Femur (tissue), 1 donor: Measurements from ENCODE around the gene NFATC4.
A peak's percentile ranks its signal among the peaks of the same experiment; 100 is the strongest.
"Not testable (repeated sequence)": the region's sequence is repeated elsewhere in the genome, so short reads cannot be mapped to it uniquely, and the experiment has no call there.

Experiments used
- DNase-seq: peaks from one replicate; pipeline ENCODE4 v3.0.0-alpha.2; 2017

Gene NFATC4

GRCh38 chr14:24368562-24369252 is 723 bp downstream of the NFATC4 start:
- peak; percentile 93 for DNase-seq

DNA sequence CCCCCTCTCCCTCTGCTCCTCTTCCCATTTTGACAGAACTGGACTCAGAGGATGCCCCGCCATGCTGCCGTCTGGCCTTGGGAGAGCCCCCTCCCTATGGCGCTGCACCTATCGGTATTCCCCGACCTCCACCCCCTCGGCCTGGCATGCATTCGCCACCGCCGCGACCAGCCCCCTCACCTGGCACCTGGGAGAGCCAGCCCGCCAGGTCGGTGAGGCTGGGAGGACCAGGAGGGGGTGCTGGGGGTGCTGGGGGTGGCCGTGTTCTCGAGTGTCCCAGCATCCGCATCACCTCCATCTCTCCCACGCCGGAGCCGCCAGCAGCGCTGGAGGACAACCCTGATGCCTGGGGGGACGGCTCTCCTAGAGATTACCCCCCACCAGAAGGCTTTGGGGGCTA is 1.5 kb downstream of the NFATC4 start:
- peak; percentile 49 for DNase-seq

DNA sequence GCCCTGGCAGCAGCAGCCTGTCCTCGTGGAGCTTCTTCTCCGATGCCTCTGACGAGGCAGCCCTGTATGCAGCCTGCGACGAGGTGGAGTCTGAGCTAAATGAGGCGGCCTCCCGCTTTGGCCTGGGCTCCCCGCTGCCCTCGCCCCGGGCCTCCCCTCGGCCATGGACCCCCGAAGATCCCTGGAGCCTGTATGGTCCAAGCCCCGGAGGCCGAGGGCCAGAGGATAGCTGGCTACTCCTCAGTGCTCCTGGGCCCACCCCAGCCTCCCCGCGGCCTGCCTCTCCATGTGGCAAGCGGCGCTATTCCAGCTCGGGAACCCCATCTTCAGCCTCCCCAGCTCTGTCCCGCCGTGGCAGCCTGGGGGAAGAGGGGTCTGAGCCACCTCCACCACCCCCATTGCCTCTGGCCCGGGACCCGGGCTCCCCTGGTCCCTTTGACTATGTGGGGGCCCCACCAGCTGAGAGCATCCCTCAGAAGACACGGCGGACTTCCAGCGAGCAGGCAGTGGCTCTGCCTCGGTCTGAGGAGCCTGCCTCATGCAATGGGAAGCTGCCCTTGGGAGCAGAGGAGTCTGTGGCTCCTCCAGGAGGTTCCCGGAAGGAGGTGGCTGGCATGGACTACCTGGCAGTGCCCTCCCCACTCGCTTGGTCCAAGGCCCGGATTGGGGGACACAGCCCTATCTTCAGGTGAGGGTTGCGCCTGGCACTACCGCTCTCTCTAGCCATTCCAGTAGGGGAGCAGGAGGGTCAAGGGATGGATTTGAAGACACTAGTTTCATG is 2.1 kb downstream of the NFATC4 start:
- no peak for DNase-seq

- peak; percentile 64 for DNase-seq
Measured at GRCh38 chr14:24370748-24371147, 2.8 kb downstream of the NFATC4 start.

DNA sequence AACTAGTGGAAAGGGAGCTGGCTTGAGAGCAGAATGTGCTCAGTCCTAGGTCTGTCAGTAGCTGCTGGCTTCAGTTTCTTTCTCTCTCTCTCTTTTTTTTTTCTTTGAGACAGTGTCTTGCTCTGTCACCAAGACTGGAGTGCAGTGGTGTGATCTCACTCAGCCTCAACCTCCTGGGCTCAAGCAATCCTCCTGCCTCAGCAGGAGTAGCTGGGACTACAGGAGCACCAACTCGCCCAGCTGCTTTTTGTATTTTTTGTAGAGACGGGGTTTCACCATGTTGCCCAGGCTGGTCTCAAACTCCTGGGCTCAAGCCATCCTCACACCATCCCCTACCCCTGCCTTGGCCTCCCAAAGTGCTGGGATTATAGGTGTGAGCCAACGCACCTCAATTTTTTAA is 3.6 kb downstream of the NFATC4 start:
- not testable (repeated sequence) for DNase-seq

DNA sequence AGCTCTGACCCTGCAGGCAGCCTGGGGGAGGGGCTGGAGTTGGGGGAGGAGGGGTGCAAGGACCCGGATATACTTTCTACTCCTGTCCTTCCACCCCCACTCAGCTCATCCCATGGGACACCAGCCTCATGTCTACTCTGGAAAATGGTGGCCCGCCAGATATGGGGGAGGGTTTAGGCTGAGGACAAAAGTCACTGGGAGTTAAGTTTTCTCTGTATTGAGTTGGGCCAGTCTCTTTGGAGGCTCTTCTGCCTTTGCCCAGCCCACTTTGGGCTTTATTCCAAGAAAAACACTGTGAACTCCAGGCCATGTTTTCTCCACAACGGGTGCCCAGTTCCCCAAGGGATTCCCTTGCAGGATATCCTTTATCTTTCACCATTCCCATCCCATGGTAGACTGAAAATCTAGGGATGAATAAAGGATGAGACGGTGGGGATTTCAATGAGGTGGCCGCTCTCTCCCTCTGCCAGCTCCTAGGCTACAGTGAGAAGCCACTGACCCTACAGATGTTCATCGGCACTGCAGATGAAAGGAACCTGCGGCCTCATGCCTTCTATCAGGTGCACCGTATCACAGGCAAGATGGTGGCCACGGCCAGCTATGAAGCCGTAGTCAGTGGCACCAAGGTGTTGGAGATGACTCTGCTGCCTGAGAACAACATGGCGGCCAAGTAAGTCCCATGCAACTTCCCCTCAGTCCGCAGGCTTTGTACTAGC is 4.9 kb downstream of the NFATC4 start:
- DNase-seq, result no peak

GRCh38 chr14:24376448-24377070 is 8.6 kb downstream of the NFATC4 start:
- no peak for DNase-seq

- DNase-seq, result no peak
Measured at GRCh38 chr14:24377126-24377525, 9.1 kb downstream of the NFATC4 start.

DNA sequence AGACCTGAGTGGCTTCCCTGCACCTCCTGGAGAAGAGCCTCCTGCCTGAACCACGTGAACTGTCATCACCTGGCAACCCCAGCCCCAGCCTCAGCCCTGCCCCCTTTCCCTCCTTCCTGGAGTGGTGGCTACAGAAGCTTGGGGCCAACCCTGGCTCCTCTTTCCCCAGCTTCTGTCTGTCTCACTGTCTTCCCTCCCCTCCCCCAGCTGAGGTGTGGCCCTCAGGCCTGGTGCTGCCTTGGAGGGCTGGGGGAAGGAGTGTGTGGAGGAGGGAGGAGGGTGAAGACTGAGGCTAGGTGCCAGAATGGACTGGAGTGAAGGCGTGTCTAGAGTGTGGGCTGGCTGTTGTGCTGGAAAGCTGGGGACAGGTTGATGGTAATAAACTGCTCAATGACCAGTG is 9.7 kb downstream of the NFATC4 start:
- DNase-seq, result no peak

DNA sequence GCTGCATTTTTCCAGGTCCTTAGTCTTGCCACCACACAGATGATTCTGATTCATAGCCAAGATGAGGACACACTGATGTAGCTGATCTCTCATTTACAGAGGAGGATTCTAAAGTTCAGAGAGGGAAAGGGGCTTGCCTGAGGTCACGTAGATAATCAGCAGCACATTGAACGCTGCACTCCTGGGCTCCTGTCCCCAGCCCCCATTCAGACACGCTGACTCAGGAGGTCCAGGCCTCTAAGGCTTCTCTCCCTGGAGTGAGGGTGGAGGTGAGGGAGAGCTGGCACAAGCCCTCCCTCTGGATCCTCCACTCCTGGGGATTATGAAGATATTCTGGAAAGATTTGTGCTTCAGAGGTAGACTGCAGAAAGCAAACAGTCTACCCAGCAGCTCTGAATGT is 10.3 kb downstream of the NFATC4 start:
- DNase-seq, result no peak

GRCh38 chr14:24378981-24379906 is 11.3 kb downstream of the NFATC4 start:
- DNase-seq, result no peak

- no peak for DNase-seq
Measured at GRCh38 chr14:24379907-24380730, 12.1 kb downstream of the NFATC4 start.

DNA sequence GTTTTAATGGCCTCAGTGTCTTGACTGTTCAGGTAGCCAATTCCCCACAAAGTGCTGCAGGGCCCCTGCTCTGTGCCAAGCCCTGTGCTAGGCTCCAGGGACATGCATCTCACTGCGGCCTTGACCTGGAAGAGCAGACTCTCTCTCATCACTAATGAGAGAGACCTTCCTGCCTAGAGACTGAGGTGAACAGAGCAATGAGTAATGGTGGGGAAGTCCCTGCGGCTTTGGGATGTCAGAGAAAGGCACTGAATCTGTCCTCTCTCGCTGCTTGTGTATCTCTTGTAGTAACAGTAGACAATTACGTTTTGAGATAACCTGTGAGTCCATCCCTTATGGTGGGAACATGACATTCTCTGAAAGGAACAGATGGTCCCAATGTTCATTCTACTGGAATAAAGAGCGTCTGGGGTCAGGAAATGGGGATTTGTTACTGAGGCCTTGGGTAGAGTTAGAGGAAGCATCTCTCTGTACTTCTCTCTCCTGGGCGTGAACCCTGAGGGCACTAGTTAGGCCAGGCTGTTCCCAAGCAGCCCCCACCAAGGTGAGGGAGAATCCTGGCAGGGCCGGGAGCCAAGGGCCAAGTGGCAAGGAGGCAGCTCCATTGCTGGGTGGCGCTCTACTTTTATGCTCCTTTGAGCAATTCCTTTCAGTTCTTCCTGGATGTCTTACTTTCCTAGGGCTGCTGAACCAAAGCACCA is 13.5 kb downstream of the NFATC4 start:
- DNase-seq, result no peak

- DNase-seq, result no peak
Measured at GRCh38 chr14:24382064-24382371, 14.0 kb downstream of the NFATC4 start.

DNA sequence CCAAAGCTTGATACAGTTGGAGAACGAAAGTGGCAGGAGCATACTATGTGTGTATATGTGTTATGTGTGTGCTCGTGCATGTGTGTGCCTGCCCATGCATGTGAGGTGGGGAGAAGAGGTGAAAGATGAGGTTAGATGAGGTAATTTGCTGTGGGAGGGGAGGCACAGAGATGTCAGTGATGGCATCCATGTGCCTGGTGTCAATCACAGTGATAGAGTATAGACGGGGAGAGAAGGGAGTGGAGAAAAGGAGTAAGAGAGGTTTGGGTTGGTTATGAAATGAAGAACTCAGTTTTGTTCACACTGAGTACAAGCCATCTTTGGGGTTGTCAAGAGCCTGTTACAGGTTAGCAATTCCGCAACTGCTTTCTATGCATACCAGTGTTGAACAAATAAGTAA is 16.2 kb downstream of the NFATC4 start:
- DNase-seq, result no peak

DNA sequence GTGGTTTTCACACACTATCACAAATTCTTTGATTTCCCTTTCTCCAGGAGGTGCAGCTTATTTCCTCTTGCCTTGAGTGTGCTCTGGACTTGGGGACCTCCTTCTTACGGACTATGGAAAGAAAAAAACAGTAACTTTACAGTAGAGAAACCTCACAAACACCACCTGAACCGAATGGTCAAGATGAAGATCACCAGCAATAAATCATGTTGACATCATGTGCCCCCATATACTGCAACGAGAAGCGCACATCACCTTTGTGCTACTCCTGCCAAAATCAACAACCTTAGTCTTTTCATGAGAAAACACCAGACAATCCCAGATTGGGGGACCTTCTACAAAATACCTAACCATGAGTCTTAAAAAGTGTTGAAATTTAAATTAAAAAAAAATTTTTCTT is 17.5 kb downstream of the NFATC4 start:
- DNase-seq, result no peak

DNA sequence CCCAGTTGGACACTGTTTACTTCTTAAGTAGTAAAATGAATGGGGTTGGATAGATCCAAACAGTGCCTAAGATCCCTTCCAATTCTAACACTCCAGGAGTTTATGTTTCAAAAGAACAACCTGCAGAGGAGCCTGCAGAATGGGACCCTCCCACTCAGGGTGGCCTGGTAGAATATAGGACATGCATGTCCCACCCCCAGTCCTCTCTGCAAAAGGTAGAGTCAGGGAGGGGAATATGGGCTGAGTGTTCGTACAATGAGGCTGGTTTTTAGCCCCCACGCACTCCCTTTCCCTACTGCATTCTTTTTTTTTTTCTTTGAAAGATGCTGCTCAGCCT is 19.0 kb downstream of the NFATC4 start:
- DNase-seq, result peak; percentile 10

DNA sequence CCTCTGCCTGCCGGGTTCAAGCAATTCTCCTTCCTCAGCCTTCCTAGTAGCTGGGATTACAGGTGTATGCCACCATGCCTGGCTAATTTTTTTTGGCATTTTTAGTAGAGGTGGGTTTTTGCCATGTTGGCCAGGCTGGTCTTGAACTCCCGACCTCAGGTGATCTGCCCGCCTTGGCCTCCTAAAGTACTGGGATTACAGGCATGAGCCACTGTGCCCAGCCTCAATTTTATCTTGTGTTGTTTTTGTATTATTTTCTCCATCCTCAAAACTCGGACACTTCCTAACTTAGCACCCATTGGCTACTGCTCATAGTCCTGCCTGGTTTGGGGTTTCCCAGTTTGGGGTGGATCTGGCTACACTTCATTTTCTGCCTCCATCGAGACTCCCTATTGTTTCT is 19.6 kb downstream of the NFATC4 start:
- DNase-seq, result peak; percentile 1

DNA sequence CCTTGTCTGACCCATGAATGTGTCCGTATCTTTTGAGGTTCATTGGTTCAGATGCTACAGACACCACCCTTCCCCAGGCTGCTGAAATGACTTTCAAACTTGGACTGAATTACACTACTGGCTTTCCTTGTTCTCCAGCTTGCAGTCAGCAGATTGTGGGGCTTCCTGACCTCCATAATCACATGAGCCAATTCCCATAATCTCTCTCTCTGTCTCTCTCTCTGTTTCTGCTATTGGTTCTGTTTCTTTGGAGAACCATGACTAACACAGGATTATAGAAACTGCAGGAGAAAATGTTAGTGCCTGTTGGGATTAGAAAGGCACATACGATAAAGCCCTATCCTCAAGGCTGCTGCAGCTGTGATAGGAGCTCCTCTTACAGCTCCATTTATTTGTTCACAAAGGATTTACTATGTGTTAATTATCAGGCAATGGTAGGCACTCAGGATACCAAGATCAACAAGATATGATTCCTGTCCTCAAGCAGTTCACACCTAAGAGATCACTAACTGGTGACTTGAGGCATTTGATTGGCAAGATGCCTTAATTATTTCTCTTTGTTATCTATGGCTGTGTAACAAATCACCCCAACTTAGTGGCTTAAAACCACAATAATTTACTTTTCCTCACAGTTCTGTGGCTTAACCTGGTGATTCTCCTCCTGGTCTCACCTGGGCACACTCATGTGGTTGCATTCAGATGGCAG is 20.6 kb downstream of the NFATC4 start:
- no peak for DNase-seq

GRCh38 chr14:24389226-24389848 is 21.4 kb downstream of the NFATC4 start:
- DNase-seq, result no peak
